Left lung (tissue), 10 donors: ENCODE results near the gene PHYH. TPM values are rescaled to one million over a fixed set of nuclear protein-coding genes. Genes with fewer than 3 reads are reported as not detected.

ENCODE experiments used
- ATAC-seq: fragments of 200-7000 bp; cut with Tn5 transposase; one replicate; pipeline ENCODE4 v1.9.1; 2020; ENCODE audit warnings: moderate library complexity
- DNase-seq, 4 donors: peaks; one replicate each; pipeline ENCODE4 v3.0.0-alpha.2; 2013 to 2020
- H3K27ac ChIP-seq, 2 donors: fragments of 200-600 bp; sonication (generic) in 1 of 2; one replicate each; pipeline versions ENCODE4 v1.5.0 to v1.8.0; 2020 to 2021
- H3K27me3 ChIP-seq, 2 donors: fragments of 200-600 bp; sonication (generic) in 1 of 2; one replicate each; pipeline versions ENCODE4 v1.5.0 to v1.8.0; 2020 to 2021
- H3K36me3 ChIP-seq, 2 donors: fragments of 200-600 bp; sonication (generic) in 1 of 2; one replicate each; pipeline versions ENCODE4 v1.5.0 to v1.8.0; 2020 to 2021
- H3K4me1 ChIP-seq, 2 donors: fragments of 200-600 bp; one replicate each; pipeline ENCODE4 v1.8.0; 2021
- H3K4me3 ChIP-seq, 2 donors: fragments of 200-600 bp; sonication (generic) in 1 of 2; one replicate each; pipeline versions ENCODE4 v1.5.0 to v1.8.0; 2020 to 2021; ENCODE audit warnings: mild to moderate bottlenecking in 1 of 2
- H3K9me3 ChIP-seq, 2 donors: fragments of 200-600 bp; sonication (generic) in 1 of 2; one replicate each; pipeline versions ENCODE4 v1.5.0 to v1.8.0; 2020 to 2021
- intact Hi-C, 2 donors: fragments of 100-400 bp; cut with DNase I; formaldehyde crosslinking; loops; one replicate each; pipeline versions ENCODE4 v1.11.2 to v1.14.2; 2022
- polyA plus RNA-seq, 6 donors: library from polyadenylated mRNA; unstranded; fragments of 120-200 nt; gene quantifications; one replicate each; pipeline ENCODE4 v1.2.1, GENCODE V29; 2013; ENCODE audit not compliant: insufficient read length in 6 of 6
- total RNA-seq, 2 donors: library from RNA; stranded (reverse); fragmentation: NEBNext Ultra II Directional; extraction: Animal tissue kit (Norgen Biotek cat#: 25700); gene quantifications; one replicate each; pipeline ENCODE4 v1.2.1, GENCODE V29; 2021
- TF ChIP-seq, protein P1 (sequence below), 2 donors: fragments of 200-600 bp; sonication (generic) in 1 of 2; IDR thresholded peaks; one replicate each; pipeline versions ENCODE4 v1.5.0 to v1.8.0; 2021; ENCODE audit warnings: antibody characterized with exemption in 2 of 2
- donor health status: DM: no; HTN: yes; CAD: no.
- donor health status: DM: no; HTN: no; CAD: no.

The PHYH gene
- total and polyA plus RNA-seq, 8 donors, result 26.4 to 46.9 (median 31.1) TPM

- Histone ChIP-seq H3K9me3 (peaks cover 0 to 4% of the 10 kb centered on the region in 2 donors), H3K27me3 (peaks cover 0 to 6% of the 10 kb centered on the region in 2 donors), H3K4me1 (no peaks in the 10 kb centered on the region), H3K36me3 (no peaks in the 10 kb centered on the region), H3K27ac (no peak overlapping the region), H3K4me3 (no peak overlapping the region)
- TF ChIP-seq, protein P1, sequence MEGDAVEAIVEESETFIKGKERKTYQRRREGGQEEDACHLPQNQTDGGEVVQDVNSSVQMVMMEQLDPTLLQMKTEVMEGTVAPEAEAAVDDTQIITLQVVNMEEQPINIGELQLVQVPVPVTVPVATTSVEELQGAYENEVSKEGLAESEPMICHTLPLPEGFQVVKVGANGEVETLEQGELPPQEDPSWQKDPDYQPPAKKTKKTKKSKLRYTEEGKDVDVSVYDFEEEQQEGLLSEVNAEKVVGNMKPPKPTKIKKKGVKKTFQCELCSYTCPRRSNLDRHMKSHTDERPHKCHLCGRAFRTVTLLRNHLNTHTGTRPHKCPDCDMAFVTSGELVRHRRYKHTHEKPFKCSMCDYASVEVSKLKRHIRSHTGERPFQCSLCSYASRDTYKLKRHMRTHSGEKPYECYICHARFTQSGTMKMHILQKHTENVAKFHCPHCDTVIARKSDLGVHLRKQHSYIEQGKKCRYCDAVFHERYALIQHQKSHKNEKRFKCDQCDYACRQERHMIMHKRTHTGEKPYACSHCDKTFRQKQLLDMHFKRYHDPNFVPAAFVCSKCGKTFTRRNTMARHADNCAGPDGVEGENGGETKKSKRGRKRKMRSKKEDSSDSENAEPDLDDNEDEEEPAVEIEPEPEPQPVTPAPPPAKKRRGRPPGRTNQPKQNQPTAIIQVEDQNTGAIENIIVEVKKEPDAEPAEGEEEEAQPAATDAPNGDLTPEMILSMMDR (IDR thresholded peaks at IDR 0.05), result no peak
- ATAC-seq, result no peak
- DNase-seq, result no peak
- intact Hi-C loops, result no loop called here
These were observed 36.3 kb downstream of the PHYH start for GRCh38 chr10:13263591-13263990.

GRCh38 chr10:13262433-13262832, 37.4 kb downstream of the PHYH start:
- Histone ChIP-seq H3K27me3 (peaks cover 0 to 6% of the 10 kb centered on the region in 2 donors), H3K36me3 (no peaks in the 10 kb centered on the region), H3K9me3 (peaks cover 0 to 4% of the 10 kb centered on the region in 2 donors), H3K4me1 (no peaks in the 10 kb centered on the region), H3K27ac (no peak overlapping the region), H3K4me3 (no peak overlapping the region)
- TF ChIP-seq, protein P1 (IDR thresholded peaks at IDR 0.05), result no peak
- intact Hi-C loops, result no loop called here
- ATAC-seq (no peak), DNase-seq (no peak)

DNA sequence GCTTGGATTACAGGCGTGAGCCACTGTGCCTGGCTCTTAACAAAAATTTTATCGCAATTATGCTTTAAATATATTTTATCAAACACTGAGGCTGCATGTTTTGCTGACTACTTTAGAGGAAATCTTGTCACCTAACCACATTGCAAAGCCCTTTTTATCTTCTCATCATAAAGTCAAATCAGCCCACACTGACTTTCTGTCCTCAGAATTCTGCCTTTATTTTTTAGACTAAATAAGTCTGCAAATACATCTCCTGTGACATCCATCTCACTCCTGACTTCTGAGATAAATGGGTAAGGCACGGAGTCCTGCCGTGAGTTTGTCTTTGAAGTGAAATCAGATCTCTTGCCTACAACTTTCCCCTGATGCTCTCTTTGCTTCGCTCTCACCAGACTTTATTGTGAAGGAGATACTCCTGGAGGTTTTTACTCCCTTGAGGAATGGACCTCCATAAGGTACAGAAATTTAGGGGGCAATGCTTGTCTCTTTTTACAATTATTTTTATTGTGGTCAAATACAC, 42.2 kb downstream of the PHYH start:
- no peaks in the 10 kb centered on the region for H3K4me1 ChIP-seq
- TF ChIP-seq, protein P1 (IDR thresholded peaks at IDR 0.05), result no peak
- no peak overlapping the region for H3K27ac ChIP-seq
- H3K36me3 ChIP-seq, result no peaks in the 10 kb centered on the region
- DNase-seq, result no peak
- peaks cover 0 to 4% of the 10 kb centered on the region in 2 donors for H3K9me3 ChIP-seq
- H3K27me3 ChIP-seq, result no peaks in the 10 kb centered on the region
- ATAC-seq, result no peak
- intact Hi-C loops, result no loop called here
- H3K4me3 ChIP-seq, result no peak overlapping the region

DNA sequence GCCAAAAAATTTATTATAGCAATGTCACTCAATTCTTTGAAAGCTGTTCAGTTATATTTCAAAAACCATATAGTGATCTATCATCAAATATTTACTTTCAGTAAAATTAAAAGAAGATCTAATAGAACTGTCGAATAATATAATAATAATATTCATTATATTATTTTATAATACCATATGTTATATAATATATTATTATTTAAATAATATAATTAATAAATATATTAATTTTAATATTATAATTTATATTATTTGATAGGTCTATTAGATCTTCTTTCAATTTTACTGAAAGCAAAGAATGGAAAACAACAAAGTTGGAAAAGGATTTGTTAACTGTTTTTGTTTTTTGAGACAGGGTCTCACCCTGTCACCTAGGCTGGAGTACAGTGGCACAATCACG, 43.2 kb downstream of the PHYH start:
- H3K4me1 ChIP-seq, result no peaks in the 10 kb centered on the region
- TF ChIP-seq, protein P1 (IDR thresholded peaks at IDR 0.05), result no peak
- no peaks in the 10 kb centered on the region for H3K36me3 ChIP-seq
- no peaks in the 10 kb centered on the region for H3K27me3 ChIP-seq
- H3K27ac ChIP-seq, result no peak overlapping the region
- intact Hi-C loops, result no loop called here
- H3K4me3 ChIP-seq, result no peak overlapping the region
- peaks cover 0 to 4% of the 10 kb centered on the region in 2 donors for H3K9me3 ChIP-seq
- ATAC-seq (no peak), DNase-seq (no peak)

- ATAC-seq (no peak), DNase-seq (no peak)
- Histone ChIP-seq H3K27me3 (no peaks in the 10 kb centered on the region), H3K36me3 (no peaks in the 10 kb centered on the region), H3K4me1 (no peaks in the 10 kb centered on the region), H3K4me3 (no peak overlapping the region), H3K27ac (no peak overlapping the region), H3K9me3 (no peaks in the 10 kb centered on the region)
- TF ChIP-seq, protein P1 (IDR thresholded peaks at IDR 0.05), result no peak
- intact Hi-C loops, result no loop called here
These were observed 46.1 kb downstream of the PHYH start for GRCh38 chr10:13253726-13254125.
